Mucosa of stomach (tissue), 1 donor: ENCODE measurements around the gene ATP10B.

Source experiments
- H3K27me3 ChIP-seq: one replicate; pipeline ENCODE4 v1.7.0; 2013; ENCODE audit warnings: mild to moderate bottlenecking, low read length; ENCODE audit not compliant: control insufficient read depth, insufficient read depth
- H3K36me3 ChIP-seq: one replicate; pipeline ENCODE4 v1.7.0; 2013; ENCODE audit warnings: low read length; ENCODE audit not compliant: control insufficient read depth, insufficient read depth
- H3K4me1 ChIP-seq: one replicate; pipeline ENCODE4 v1.7.0; 2013; ENCODE audit warnings: mild to moderate bottlenecking, low read length; ENCODE audit not compliant: control insufficient read depth, insufficient read depth
- H3K4me3 ChIP-seq: one replicate; pipeline ENCODE4 v1.7.0; 2013; ENCODE audit warnings: low read length
- H3K9ac ChIP-seq: one replicate; pipeline ENCODE4 v1.7.0; 2013; ENCODE audit warnings: mild to moderate bottlenecking, low read length, moderate library complexity
- H3K9me3 ChIP-seq: one replicate; pipeline ENCODE4 v1.7.0; 2013; ENCODE audit warnings: mild to moderate bottlenecking, low read length, moderate library complexity; ENCODE audit not compliant: control insufficient read depth
- donor health status: Pancreatic carcinoma.

ATP10B gene

DNA sequence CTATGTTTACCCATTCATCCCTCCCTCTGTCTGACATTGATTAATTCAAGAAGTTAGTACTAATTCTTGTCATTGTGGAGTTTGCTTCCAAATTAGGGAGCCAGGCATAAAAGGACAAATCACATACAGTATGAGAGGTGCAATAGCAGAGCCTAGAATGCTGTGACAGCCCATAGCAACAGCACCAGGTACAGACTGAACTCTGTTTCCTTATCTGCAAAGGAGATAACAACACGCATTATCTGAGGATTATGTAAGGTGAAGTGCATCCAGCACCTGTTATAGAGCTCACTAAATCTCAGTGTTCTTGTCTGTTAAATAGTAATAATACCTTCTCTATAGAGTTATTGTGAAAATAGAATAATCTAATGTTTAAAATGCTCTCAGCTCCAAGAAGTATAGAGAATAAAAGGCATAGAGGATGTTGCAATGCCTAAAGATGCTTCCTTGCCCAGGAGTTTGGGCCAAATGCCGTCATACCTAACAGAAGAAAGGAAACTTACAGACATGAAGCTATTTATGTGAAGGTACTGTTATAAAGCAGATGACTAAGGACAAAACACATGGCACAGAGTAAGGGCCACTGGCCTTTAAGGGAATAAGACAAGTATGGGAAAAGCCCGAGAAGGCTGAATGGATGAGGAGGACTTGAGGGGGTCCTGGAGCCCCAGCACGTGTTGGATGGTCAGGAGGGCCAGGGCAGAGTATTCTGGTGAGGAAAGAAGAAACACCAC is 214.5 kb downstream of the ATP10B start:
- Histone ChIP-seq H3K4me1 (peaks cover 39% of the 10 kb centered on the region), H3K9ac (no peak overlapping the region), H3K27me3 (no peaks in the 10 kb centered on the region), H3K36me3 (no peaks in the 10 kb centered on the region), H3K4me3 (no peak overlapping the region), H3K9me3 (no peaks in the 10 kb centered on the region)

DNA sequence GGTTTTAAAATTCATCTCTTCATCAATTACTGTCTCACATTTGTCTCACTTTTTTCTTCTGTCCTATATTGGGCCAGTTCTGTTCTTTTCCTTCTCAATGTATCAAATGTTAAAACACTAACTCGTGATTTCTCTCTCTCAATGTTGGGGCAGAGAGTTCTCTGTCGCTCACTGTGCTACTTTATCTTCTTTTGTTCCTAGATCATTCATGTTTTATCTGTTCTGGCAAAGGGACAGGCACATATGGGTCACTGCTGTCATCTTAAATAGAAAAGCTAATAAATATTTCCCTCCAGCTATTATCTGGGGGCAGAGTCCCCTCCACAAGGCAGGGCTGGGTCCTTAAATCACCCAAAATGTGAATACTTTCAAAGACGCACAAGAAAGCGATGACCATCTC is 216.3 kb downstream of the ATP10B start:
- peaks cover 39% of the 10 kb centered on the region for H3K4me1 ChIP-seq
- H3K27me3 ChIP-seq = no peaks in the 10 kb centered on the region
- no peak overlapping the region for H3K4me3 ChIP-seq
- no peaks in the 10 kb centered on the region for H3K36me3 ChIP-seq
- H3K9me3 ChIP-seq = no peaks in the 10 kb centered on the region
- no peak overlapping the region for H3K9ac ChIP-seq

- no peak overlapping the region for H3K9ac ChIP-seq
- peaks cover 39% of the 10 kb centered on the region for H3K4me1 ChIP-seq
These were observed 217.0 kb downstream of the ATP10B start for GRCh38 chr5:160635046-160635445.

DNA sequence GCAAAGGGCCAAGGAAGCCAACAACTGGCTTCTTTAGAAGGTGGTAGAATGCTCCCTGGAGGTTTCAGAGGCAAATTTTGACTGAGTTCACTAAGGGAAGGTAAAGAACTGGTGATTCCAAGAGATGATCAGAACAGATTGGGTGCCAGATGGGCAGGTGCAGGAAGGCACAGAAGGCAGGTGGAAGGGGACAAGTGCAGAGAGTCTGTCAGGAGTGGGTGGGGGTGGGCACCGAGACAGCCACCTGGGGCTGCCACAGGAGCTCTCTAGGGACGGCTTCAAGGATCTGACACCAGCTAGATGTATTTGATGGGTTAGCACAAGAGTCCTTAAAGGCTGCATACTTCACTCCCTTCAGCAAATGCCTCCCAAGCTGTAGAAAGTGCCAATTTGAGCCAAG is 223.0 kb downstream of the ATP10B start:
- H3K36me3 ChIP-seq = no peaks in the 10 kb centered on the region
- no peak overlapping the region for H3K9ac ChIP-seq
- H3K4me1 ChIP-seq = no peaks in the 10 kb centered on the region
- no peaks in the 10 kb centered on the region for H3K27me3 ChIP-seq
- no peaks in the 10 kb centered on the region for H3K9me3 ChIP-seq
- no peak overlapping the region for H3K4me3 ChIP-seq

More at GRCh38 chr5:160635046-160635445, 217.0 kb downstream of the ATP10B start:
- H3K27me3 ChIP-seq = no peaks in the 10 kb centered on the region
- no peaks in the 10 kb centered on the region for H3K36me3 ChIP-seq
- H3K9me3 ChIP-seq = no peaks in the 10 kb centered on the region
- H3K4me3 ChIP-seq = no peak overlapping the region

- H3K4me1 ChIP-seq = no peaks in the 10 kb centered on the region
- no peak overlapping the region for H3K9ac ChIP-seq
- H3K36me3 ChIP-seq = no peaks in the 10 kb centered on the region
- H3K4me3 ChIP-seq = no peak overlapping the region
- no peaks in the 10 kb centered on the region for H3K9me3 ChIP-seq
- no peaks in the 10 kb centered on the region for H3K27me3 ChIP-seq
These were observed 223.4 kb downstream of the ATP10B start for GRCh38 chr5:160628619-160628968.

GRCh38 chr5:160627921-160628618 is 223.9 kb downstream of the ATP10B start:
- no peaks in the 10 kb centered on the region for H3K36me3 ChIP-seq
- no peaks in the 10 kb centered on the region for H3K27me3 ChIP-seq
- H3K9ac ChIP-seq = no peak overlapping the region
- H3K4me1 ChIP-seq = no peaks in the 10 kb centered on the region
- no peak overlapping the region for H3K4me3 ChIP-seq
- no peaks in the 10 kb centered on the region for H3K9me3 ChIP-seq

DNA sequence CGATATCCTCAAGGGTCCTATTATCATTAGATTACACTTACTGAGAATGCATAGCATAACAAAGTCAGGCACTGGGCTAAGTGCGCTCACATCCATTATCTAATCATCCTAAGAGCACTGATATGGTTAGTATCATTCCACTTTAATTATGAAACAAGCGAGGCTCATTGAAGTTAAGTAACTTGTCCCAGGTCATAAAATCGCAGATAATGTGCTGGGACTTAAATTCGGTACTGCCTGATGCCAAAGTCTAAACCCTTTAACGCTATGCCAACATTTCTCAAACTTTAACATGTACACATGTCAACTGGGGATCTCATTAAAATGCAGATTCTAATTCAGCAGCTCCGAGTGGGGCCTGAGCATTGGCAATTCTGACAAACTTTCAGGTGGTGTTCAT is 225.7 kb downstream of the ATP10B start:
- Histone ChIP-seq H3K9me3 (no peaks in the 10 kb centered on the region), H3K9ac (no peak overlapping the region), H3K4me1 (no peaks in the 10 kb centered on the region), H3K27me3 (no peaks in the 10 kb centered on the region), H3K36me3 (no peaks in the 10 kb centered on the region), H3K4me3 (no peak overlapping the region)

- H3K4me3 ChIP-seq = no peak overlapping the region
- H3K27me3 ChIP-seq = no peaks in the 10 kb centered on the region
- no peaks in the 10 kb centered on the region for H3K9me3 ChIP-seq
These were observed 230.5 kb downstream of the ATP10B start for GRCh38 chr5:160621526-160621925.

GRCh38 chr5:160620401-160620800 is 231.6 kb downstream of the ATP10B start:
- Histone ChIP-seq H3K36me3 (no peaks in the 10 kb centered on the region), H3K27me3 (no peaks in the 10 kb centered on the region), H3K9ac (no peak overlapping the region), H3K4me1 (no peaks in the 10 kb centered on the region), H3K9me3 (no peaks in the 10 kb centered on the region), H3K4me3 (no peak overlapping the region)

More at GRCh38 chr5:160621526-160621925, 230.5 kb downstream of the ATP10B start:
- H3K9ac ChIP-seq = no peak overlapping the region
- no peaks in the 10 kb centered on the region for H3K4me1 ChIP-seq
- no peaks in the 10 kb centered on the region for H3K36me3 ChIP-seq

DNA sequence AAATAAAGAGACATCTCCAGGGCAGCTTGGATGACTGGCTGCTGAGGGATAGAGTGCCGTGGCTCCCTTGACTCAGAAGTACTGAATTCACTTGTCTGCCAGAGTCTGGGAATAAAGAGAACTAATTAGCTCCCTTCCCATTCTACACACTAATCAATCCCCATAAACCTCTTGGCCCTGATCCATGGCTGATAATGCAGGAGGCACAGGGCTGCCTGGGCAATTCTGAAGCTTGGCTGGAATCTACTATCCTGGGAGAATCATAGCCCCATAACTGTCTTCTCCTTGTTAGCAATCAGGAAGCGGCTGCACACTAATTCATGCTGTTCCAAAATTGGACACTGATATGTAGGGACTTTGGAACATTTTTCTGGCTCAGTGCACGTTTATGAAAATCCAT is 232.6 kb downstream of the ATP10B start:
- H3K9me3 ChIP-seq = no peaks in the 10 kb centered on the region
- no peaks in the 10 kb centered on the region for H3K27me3 ChIP-seq
- H3K4me3 ChIP-seq = no peak overlapping the region
- no peaks in the 10 kb centered on the region for H3K36me3 ChIP-seq
- no peak overlapping the region for H3K9ac ChIP-seq
- no peaks in the 10 kb centered on the region for H3K4me1 ChIP-seq

GRCh38 chr5:160618286-160618685 is 233.7 kb downstream of the ATP10B start:
- Histone ChIP-seq H3K4me3 (no peak overlapping the region), H3K4me1 (no peaks in the 10 kb centered on the region), H3K9me3 (no peaks in the 10 kb centered on the region), H3K36me3 (no peaks in the 10 kb centered on the region), H3K9ac (no peak overlapping the region), H3K27me3 (no peaks in the 10 kb centered on the region)

DNA sequence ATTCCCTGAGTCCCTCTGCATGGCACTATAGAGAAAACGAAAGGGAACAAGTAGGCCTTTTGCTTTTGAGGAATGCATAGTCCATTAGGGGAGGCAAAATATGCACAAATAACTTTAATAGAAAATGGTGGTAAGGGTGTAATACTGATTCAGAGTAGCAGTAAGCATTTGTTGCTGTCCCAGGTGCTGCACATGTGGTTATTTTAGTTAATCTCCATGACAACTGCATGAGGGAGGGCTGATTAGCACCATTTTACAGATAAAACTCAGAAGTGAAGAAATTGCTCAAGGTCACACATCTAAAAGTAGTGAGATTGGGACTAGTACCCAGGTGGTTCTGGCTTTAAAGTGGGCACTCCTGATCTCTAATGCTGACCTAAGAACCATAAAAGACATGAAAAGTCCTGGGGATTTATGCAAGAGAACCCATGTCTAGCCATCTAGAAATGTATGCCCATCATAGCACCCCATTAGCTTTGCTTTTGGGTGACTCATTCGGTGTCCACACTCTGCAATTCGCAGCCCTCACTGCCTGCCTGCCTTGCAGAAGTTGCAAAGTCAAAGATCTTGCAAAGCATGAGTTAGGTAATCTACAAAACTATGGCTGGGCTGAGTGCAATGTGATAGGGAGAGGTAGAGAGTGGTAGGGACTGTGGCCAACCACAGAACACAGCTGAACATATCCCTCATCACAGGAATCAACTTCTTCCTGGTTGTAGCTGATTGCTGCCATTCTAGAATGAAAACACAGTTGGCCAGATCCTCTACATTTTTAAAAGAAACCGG is 235.1 kb downstream of the ATP10B start:
- no peaks in the 10 kb centered on the region for H3K36me3 ChIP-seq
- no peak overlapping the region for H3K4me3 ChIP-seq
- no peaks in the 10 kb centered on the region for H3K4me1 ChIP-seq
- H3K9me3 ChIP-seq = no peaks in the 10 kb centered on the region
- no peaks in the 10 kb centered on the region for H3K27me3 ChIP-seq
- H3K9ac ChIP-seq = no peak overlapping the region
